Measurements from ENCODE around the gene HCK.

- TF ChIP-seq REST (IDR thresholded peaks at IDR 0.05; ENCODE audit: insufficient read depth in 1 of 2, low read depth in 2 of 2, low read length in 2 of 2) (no peak), TAF1 (IDR thresholded peaks at IDR 0.05; ENCODE audit: borderline replicate concordance, insufficient read depth, low read length) (no peak), POLR2AphosphoS5 (IDR thresholded peaks at IDR 0.05; ENCODE audit: low read depth, low read length) (no peak), SIN3A (IDR thresholded peaks at IDR 0.05; ENCODE audit: borderline replicate concordance, insufficient read depth, low read length) (no peak), FOXP2 (optimal IDR thresholded peaks at IDR 0.05; ENCODE audit: borderline replicate concordance, extremely low read depth, extremely low read length, insufficient read depth) (no peak)
Observed at GRCh38 chr20:32034581-32035425, 17.2 kb upstream of the HCK start.

Data from PFSK-1 (cell line).